GM19397 (cell line): Measurements from ENCODE around the gene FAM98A.
A peak's percentile ranks its signal among the peaks of the same experiment; 100 is the strongest.

Source experiments
- ATAC-seq: cut with Tn5 transposase; IDR thresholded peaks from one replicate; pipeline ENCODE4 v1.9.1; 2021; ENCODE audit warnings: mild to moderate bottlenecking, moderate library complexity; ENCODE audit not compliant: unreplicated experiment

FAM98A gene

DNA sequence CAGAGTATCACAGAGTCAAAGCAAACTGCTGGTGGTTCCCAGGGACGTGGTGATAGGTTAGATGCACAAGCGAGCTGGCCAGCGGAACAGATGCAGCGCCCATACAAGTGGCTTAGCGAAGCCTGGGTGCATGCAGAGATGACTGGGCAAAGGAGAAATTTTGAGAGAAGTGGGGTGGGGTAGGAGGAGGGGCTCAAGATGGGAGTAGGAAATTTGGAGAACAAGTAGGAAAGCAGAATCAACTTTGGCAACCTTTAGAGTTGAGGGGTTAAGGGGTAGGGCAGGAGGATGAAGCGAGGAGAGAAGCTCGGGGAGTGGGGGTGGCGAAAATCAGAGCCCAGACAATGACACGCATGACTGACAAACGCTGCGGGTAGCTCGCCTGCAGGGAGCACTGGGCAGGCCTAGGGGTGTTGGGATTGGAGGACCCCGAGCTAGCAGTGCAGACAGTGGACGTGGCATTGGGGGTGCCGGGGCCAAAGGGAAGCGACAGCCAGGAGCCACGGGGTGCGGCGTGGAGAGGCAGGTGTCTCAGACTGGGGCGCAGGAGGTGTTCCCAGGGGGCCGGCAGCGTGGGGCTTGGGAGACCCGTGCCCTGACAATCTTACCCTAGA is 431 bp downstream of the FAM98A start:
- ATAC-seq: peak; percentile 42

DNA sequence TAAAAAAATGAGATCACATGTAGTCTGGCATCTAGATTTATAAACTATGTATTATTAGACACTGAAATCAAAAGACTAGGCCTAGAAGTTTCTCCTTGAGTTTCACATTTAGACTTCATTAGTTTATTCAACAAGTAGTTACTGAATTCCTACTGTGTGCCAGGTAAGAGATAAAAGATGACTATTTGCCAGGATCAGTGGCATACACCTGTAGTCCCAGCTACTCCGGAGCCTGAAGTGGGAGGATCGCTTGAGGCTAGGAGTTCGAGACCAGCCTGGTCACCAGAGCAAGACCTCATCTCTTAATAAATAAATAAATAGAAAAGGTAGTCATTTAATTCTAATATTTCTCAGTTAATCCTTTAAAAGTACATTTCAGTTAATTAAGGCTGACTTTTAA is 2.1 kb downstream of the FAM98A start:
- no peak for ATAC-seq

DNA sequence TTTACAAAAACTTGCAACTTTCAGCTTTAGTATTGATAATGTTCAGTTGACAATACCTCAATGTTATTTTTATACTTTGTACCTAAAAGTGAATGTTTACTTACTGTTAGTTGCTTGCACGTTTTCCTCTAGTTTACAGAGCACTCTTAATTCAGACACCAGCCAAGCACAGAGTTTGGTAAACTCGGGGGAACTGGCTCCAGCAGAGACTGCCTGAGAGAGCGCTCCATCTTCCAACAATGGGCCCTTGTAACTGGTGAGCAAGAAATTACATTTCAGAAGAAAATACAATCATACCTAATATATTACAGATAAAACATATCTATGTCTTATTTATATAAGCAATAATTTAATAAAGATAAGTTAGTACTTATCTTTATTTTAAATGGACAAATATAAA is 3.7 kb downstream of the FAM98A start:
- no peak for ATAC-seq

DNA sequence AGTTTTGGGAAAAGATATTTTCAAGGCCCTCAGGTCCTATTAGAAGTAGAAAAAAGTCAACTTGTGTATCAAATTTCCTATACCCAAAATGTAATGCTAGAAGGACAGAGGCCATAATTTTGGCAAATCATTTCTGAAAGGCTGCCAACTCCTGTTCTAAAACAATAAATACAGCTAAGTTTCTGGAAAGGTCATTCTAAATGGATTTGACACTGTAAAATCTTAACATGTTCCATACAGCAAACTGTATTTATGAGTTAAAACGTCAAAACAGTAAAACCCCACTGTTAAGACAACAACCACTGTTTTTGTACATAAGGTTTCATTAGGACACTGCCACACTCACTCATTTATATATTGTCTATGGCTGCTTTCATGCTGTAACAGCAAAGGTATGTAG is 9.7 kb downstream of the FAM98A start:
- ATAC-seq: no peak

DNA sequence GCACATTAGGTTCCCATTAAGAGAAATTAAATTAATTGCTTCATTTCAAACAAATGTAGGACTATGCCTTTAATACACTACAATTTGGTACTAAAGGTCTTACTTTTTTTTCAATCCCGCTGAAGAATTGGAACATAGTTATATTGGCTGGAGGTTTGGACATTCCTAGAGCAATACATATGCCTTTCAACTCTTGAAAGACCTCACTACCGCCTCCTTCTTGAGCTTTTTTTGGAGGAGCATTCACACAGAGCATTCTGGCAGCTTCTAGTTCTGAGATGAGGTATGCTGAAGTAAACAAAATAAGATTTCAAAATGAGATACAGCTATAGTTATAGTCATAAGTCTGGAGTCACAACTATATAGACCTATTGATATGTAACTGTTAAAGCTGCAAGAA is 10.9 kb downstream of the FAM98A start:
- ATAC-seq: no peak

DNA sequence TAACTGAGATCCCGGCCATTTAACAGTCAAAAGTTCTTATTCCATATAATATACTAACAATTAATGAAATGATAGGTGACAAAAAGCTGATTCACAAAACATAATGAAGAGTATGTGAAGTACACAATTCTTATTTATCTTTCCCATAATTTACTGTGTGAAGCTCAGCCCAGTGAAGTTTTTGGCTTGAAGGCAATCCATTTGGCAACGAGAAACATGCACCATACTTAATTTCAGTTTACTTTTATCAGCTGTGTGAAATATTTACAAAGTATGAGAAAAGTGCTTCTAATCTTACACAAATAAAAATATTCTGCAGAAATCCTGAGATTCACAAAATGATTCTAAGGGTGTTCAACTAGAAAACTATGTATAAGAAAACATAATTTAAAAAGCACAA is 12.3 kb downstream of the FAM98A start:
- ATAC-seq: no peak

DNA sequence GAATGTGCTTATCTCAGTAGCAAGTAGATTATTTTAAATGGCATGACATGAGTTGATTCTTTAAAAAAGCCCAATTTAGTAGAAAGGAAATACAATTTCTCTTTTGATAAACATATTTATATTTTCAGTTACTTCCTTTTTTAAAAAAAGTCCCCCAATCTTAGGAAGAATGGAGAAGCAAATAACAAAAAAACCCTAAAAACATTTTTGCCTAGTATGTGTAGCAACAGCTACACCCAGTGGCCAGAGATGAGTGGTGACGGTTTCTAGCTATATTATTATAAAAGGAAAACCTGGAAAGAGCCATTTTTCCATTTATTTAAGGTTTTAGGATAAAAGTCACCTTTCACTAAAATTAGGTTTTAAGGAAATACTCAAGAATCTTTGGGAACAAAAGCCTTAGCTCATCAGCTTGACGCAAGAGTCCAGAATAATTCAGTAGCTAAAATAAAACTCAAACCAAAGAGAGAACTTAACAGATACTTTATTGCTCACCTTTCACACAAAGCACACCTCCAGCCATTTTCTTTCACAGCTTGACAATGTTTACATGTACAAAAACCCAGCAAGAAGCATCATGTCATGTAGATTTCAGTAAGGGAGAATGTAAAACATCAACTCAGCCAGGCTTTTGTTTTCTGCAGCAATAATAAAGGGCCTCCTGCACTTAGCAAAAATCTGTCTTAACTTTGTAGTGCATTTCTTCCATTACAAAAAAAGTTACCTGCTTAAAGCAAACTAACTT is 15.7 kb downstream of the FAM98A start:
- ATAC-seq: no peak

DNA sequence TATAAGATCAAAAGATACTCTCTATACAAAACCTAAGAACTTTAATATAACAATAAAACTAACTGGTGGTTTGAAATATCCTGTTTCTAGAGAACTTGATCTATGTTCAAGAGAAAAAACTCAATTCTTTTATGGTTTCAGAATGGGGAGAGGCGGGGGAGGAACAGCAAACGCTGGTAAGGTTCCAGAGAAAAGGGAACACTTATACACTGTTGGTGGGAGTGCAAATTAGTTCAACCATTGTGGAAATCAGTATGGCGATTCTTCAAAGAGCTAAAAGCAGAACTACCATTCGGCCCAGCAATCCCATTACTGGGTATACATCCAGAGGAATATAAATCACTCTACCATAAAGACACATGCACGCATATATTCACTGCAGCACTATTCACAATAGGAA is 17.2 kb downstream of the FAM98A start:
- no peak for ATAC-seq

DNA sequence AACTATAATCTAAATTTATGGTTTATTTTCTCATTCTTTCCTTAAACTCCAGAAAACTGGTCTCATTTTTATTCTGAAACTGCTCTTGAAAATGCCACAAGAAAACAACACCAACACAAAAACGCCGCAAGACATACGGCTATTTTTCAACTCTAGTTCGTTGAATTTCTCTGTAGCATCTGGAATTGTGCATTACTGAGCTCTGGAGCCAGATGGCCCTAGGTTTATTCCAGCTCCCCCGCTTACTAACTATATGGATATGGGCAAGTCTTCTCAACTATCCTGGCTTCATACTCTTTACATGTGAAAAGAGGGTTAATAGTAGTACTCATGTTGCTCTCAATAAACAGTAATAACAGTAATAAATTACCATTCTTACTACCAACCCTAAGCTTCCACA is 19.9 kb downstream of the FAM98A start:
- ATAC-seq: no peak

DNA sequence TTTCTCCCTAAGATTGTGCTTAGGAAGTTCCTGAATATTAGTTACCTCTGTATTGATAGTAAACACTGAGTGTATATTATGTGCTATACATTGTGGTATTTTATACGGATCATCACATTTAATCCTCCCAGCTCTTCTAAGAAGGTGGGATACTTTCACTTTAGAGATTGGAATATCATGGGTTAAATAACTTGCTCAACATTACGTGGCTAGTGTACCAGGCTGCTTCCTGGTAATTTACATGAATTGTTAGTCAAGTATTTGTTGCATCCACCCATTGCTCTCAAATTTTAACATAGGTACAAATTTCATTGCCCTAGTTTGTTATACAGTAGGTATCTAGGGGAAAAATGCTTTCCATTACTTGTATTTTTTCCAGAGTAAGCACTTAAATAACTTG is 21.4 kb downstream of the FAM98A start:
- no peak for ATAC-seq

DNA sequence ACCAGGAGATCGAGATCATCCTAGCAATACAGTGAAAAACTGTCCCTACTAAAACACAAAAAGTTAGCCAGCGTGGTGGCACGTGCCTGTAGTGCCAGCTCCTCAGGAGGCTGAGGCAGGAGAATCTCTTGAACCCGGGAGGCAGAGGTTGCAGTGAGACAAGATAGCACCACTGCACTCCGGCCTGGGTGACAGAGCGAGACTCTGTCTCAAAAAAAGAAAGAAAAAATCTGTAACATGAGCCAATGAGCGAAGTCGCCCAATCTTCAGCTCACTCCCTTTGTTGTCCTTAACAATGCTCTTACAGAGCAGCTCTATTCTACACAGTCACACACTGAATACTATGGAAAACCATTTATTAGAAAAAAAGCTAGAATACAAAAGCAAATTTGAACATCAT is 22.0 kb downstream of the FAM98A start:
- ATAC-seq: no peak

DNA sequence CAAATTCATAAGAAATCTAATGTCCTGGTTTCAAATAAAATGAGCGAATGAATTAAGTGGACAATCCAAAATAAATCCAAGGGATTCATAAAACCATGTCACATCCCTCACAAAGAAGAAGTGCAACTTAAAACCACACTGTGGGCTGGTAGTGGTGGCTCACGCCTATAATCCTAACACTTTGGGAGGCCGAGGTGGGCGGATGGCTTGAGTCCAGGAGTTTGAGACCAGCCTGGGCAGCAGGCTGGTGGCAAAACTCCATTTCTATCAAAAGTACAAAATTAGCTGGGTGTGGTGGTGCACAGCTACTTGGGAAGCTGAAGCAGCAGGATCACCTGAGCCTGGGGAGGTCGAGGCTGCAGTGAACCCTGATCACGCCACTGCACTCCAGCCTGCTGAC is 25.4 kb downstream of the FAM98A start:
- ATAC-seq: no peak

DNA sequence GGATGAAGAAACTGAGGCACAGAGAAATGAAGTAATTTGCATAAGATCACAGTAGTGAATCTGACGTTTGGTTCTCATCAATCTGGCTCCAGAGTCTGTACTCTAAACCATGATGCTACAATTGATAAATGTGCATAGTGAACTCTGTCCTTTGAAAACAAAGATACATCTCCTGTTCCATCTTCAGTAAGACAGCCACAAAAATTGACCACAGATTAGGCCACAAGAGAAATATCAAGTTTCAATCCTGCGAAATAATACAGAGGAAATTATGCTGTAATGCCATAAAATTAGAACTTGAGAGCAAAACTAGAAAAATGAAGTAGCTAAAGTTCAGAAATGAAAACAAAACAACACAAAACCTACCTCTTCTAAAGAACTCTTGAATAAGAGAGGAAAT is 28.4 kb downstream of the FAM98A start:
- ATAC-seq: no peak

DNA sequence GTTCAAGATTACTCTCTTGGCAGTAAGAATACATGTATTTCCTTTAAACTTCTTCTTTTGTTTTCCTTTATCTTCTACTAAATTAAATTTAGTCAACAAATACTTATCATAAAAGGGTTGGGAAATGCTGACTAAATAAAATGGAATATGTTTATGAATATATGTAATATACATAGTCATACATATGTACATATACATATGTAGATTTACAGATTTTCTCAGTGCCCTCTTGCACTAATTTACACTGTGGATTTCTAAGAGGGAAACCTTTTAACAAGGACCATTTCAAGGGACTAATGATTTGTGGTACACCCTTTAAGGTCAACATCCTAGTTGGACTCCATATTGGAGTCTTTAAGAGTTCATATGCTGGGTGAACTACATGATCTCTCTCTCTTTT is 37.2 kb downstream of the FAM98A start:
- no peak for ATAC-seq

DNA sequence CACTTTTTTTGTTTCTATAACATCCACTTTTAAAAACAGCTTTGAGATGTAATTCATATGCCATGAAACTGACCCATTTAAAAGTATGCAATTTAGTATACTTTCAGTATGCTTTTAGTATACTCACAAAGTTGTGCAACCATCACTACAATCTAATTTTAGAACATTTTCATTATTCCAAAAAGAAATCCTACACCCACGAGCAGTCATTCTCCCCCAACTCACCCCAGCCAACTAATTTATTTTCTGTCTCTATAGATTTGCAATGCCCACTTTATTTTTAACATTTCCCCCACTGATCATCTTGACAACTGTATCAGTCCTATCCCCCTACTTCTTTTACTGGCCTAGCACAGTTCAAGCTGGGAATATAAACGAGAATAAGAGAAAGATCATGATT is 39.1 kb downstream of the FAM98A start:
- no peak for ATAC-seq

DNA sequence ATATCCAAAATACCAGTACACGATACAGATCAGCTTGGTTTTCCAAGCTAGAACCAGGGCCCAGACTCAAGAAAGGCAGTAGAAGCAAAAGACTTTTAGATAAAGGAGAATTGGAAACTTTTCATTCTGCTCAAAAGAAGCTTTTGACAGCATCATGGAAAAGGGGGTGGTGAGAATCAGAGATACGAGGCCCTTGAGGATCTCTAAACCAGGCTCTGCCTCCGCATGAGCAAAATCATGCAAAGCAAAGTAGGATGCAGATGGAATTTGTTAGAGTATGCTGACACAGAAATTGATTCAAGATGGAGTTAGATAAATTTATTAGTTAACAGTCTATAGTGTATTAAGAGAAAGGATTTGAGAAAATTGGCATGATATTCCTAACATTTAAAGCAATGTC is 39.8 kb downstream of the FAM98A start:
- ATAC-seq: no peak

DNA sequence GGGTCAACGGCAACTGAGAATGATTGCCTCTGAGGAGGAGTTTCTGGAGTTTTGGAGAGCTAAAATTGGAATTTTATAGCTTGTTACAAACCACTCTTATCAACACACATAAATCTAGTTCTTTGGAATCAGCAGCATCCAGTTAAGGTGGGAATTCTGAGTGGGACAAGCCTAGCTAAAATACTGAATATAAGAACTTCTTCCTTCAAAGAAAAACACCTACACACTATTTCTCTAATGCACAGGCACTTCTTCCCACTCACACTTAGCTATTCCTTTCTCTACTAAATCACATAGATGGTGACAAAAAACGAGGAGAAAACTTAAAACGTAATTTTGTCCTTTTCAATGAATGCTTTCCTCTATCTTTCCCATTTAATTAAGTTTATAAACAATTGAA is 43.4 kb downstream of the FAM98A start:
- no peak for ATAC-seq

DNA sequence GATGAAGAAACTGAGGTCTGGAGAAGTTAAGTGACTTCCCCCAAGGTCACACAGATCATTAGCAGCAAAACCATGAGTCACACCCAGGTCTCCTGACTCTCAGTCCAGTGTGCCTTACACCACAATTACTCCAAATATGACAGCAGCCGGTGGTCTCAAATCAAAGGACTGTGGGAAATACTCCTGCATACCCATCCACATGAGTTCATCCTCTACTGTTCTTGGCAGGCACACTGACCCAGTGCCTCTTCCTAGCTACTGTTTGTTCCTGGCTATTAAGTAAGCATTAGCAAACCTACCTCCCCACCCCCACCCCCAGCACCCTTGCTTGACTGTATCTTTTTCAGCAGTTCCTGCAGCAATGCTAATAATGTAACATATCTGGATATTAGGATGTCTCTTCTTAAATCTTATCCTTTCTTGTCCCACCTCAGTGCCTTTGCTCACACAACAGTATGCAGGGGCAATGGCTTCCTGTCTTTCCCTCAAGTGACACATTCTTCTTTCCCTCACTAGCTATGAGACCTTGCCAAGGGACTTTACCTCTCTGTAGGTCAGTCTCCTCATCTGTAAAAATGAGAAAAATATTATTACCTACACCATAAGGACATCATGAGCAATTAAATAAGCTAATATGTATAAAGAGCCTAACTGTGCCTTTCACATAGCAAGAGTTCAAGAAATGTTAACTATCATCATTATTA is 46.2 kb downstream of the FAM98A start:
- no peak for ATAC-seq

DNA sequence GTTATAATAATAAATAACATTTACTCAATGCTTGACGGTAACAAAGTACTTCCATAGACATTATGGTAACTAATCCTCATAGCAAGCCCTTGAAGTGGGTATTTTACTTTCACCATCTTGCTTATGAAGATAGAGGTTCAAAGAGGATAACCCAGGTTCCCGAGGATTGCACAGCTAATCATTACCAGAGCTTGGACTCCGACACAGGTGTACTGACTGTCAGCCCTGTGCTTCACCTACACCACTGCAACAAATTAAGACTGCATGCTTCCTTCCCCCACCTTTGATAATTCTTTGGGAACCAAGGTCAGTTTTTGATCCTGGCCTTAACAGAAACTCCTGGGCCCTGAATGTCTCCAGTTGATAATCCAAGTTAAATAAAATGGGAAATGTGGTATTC is 48.9 kb downstream of the FAM98A start:
- ATAC-seq: no peak

DNA sequence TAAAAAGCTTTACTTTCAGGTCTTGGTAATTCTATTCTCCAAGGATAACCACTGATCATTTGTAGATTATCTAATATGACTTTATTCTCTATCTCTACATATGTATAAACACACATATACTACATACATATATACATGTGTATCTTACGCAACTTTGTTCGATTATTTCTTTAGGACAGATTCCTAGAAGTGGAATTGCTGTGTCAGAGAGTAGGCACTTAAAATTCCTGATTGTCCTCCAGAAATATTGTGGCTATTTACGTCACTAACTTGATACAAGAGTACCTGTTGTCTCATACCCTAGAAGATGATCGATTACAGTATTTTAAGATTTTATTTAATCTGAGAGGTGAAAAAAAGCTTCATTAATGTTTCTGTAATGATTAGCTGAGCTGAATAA is 57.9 kb downstream of the FAM98A start:
- ATAC-seq: no peak

DNA sequence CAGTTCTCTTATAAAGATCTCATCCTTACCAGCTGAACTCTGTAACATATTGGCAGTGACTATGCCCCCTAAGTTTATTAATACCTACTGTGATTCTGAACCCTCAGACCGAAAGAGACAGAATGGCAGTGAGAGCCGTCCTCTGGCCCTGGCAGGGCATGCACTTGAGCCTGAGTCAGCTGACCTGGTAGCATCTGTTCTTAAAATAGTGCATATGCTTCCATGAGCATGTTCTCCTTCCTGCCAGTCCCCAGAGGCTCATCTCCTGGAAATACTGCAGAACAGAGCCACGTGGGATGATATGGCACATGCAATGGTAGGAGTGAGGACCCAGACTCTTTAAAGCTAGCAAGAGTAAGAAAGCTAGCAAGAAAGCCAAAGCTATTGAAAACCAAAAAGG is 63.7 kb downstream of the FAM98A start:
- ATAC-seq: no peak
